Neural crest cell (in vitro differentiated cells): ENCODE results near the gene ZNF609. TPM values are rescaled to one million over a fixed set of nuclear protein-coding genes. Genes with fewer than 3 reads are reported as not detected.

Source experiments
- DNase-seq: peaks from one replicate; pipeline ENCODE4 v3.0.0; 2021; ENCODE audit warnings: low read depth, mixed read lengths, low spot score
- H3K27ac Mint-ChIP-seq: one replicate; pipeline ENCODE4 v1.8.0; 2021; ENCODE audit warnings: mild to moderate bottlenecking, mixed read lengths; ENCODE audit not compliant: unreplicated experiment
- H3K27me3 Mint-ChIP-seq: 2 replicates; pipeline ENCODE4 v1.8.0; 2021; ENCODE audit warnings: low read depth, mild to moderate bottlenecking, mixed read lengths
- H3K36me3 Mint-ChIP-seq: 2 replicates; pipeline ENCODE4 v1.8.0; 2021; ENCODE audit warnings: low read depth, mild to moderate bottlenecking, mixed read lengths
- H3K4me1 Mint-ChIP-seq: 2 replicates; pipeline ENCODE4 v1.8.0; 2021; ENCODE audit warnings: mixed read lengths
- H3K4me3 Mint-ChIP-seq: one replicate; pipeline ENCODE4 v1.8.0; 2021; ENCODE audit warnings: mild to moderate bottlenecking, mixed read lengths
- H3K9me3 Mint-ChIP-seq: 2 replicates; pipeline ENCODE4 v1.8.0; 2021; ENCODE audit warnings: mixed read lengths
- total RNA-seq: library from RNA; stranded (reverse); gene quantifications from 2 replicates; pipeline ENCODE4 v1.2.1, GENCODE V29; 2021
- TF ChIP-seq, protein P1 (sequence below): fragments of 200-600 bp; sonication (generic); conservative IDR thresholded peaks from 2 replicates; pipeline ENCODE4 v1.5.0; 2021; ENCODE audit warnings: antibody characterized with exemption, mild to moderate bottlenecking

Gene ZNF609
- total RNA-seq, 1 donor from 2014 or later, result 43.0 TPM

DNA sequence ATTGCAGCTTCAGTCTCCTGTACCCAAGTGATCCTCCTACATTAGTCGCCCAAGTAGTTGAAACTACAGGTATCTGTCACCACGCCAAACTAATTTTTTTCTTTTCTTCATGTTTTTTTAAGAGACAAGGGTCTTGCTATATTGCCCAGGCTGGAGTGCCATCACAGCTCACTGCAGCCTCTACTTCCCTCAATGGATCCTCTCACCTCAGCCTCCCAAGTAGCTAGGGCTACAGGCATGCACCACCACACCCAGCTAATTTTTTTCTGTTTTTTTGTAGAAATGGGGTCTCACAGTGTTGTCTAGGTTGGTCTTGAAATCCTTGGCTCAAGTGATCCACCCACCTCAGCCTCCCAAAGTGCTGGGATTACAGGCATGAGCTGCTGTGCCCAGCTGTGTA, 89.5 kb downstream of the ZNF609 start:
- no peak overlapping the region for H3K4me3 Mint-ChIP-seq
- no peak overlapping the region for H3K27ac Mint-ChIP-seq
- TF ChIP-seq, protein P1, sequence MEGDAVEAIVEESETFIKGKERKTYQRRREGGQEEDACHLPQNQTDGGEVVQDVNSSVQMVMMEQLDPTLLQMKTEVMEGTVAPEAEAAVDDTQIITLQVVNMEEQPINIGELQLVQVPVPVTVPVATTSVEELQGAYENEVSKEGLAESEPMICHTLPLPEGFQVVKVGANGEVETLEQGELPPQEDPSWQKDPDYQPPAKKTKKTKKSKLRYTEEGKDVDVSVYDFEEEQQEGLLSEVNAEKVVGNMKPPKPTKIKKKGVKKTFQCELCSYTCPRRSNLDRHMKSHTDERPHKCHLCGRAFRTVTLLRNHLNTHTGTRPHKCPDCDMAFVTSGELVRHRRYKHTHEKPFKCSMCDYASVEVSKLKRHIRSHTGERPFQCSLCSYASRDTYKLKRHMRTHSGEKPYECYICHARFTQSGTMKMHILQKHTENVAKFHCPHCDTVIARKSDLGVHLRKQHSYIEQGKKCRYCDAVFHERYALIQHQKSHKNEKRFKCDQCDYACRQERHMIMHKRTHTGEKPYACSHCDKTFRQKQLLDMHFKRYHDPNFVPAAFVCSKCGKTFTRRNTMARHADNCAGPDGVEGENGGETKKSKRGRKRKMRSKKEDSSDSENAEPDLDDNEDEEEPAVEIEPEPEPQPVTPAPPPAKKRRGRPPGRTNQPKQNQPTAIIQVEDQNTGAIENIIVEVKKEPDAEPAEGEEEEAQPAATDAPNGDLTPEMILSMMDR, result no peak
- H3K9me3 Mint-ChIP-seq, result no peaks in the 10 kb centered on the region
- H3K36me3 Mint-ChIP-seq, result peaks cover 4% of the 10 kb centered on the region
- no peaks in the 10 kb centered on the region for H3K27me3 Mint-ChIP-seq
- H3K4me1 Mint-ChIP-seq, result peaks cover 11% of the 10 kb centered on the region
- no peak for DNase-seq

DNA sequence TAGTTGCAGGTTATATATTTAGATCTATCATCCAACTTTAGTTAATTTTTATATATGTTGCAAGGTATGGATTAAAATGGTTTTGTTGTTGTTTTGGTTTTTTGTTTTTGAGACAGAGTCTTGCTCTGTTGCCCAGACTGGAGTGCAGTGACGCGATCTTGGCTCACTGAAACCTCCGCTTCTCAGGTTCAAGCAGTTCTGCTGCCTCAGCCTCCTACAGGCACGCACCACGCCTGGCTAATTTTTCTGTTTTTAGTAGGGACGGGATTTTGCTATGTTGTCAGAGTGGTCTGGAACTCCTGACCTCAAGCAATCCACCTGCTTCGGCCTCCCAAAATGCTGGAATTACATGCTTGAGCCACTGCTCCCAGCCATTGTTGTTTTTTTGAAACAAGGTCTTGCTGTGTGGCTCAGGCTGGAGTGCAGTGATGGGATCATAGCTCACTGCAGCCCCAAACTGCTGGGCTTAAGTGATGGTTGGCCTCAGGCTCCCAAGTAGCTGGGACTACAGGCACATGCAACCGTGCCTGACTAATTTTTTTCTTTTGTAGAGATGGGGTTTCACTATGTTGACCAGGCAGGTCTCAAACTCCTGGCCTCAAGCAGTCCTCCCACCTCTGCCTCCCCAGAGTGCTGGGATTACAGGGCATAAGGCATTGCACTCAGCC, 92.0 kb downstream of the ZNF609 start:
- H3K36me3 Mint-ChIP-seq, result peaks cover 2% of the 10 kb centered on the region
- no peak overlapping the region for H3K27ac Mint-ChIP-seq
- no peaks in the 10 kb centered on the region for H3K27me3 Mint-ChIP-seq
- TF ChIP-seq, protein P1, result no peak
- peaks cover 11% of the 10 kb centered on the region for H3K4me1 Mint-ChIP-seq
- H3K4me3 Mint-ChIP-seq, result no peak overlapping the region
- H3K9me3 Mint-ChIP-seq, result no peaks in the 10 kb centered on the region
- no peak for DNase-seq

DNA sequence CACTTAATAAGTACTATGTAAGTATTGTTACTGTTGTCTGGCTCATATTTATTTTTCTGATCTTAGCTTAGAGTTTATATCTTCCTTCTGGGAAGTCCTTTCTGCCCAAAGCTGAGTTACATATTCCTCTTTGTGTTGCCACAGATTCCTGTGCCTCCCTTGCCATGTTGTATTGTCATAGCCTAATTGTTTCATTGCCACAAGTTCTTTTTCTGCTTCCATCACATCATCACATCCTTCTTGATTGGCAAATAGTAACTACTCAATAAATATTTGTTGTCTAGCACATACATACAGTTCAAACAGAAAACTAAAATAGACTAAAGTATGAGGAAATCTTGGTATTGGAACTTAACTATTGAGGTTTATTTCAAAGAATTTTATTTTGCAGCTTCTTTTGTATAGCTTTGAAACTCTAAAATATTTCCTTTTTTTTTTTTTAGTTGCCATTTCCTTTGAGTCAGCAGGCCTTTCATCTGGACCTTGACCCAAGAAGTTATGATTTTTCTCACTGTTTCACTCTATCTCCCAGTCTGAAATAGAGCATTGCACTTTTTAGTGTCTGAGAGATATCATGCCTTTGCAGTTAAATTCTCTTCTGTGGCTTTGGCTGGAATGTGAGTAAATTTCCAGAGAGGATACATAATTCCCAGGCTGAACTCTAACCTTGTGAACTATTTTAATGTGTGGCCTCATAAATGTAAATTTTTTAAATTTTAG, 98.2 kb downstream of the ZNF609 start:
- Mint-ChIP-seq H3K27ac (no peak overlapping the region), H3K27me3 (no peaks in the 10 kb centered on the region), H3K36me3 (no peaks in the 10 kb centered on the region), H3K9me3 (no peaks in the 10 kb centered on the region), H3K4me1 (no peaks in the 10 kb centered on the region), H3K4me3 (no peak overlapping the region)
- no peak for DNase-seq
- TF ChIP-seq, protein P1, result no peak

DNA sequence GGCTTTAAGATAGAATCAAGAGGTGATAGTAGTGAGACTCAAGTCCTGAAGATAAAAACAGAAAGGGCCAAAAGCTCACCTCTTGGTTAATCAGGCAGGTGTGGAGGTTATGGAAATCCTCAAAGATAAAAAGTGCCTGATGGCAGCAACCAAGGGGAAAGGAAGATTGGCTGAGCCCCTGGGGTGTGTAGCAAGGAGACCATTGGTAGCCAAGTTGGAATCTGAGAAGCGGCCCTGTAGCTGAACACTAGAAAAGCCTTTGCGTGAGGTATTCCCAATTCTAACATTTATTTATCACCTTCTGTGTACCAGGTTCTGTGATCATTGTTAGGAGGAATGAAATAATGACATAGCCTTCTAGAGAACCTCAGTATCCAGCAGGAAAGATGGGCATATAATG, 98.9 kb downstream of the ZNF609 start:
- H3K27me3 Mint-ChIP-seq, result no peaks in the 10 kb centered on the region

DNA sequence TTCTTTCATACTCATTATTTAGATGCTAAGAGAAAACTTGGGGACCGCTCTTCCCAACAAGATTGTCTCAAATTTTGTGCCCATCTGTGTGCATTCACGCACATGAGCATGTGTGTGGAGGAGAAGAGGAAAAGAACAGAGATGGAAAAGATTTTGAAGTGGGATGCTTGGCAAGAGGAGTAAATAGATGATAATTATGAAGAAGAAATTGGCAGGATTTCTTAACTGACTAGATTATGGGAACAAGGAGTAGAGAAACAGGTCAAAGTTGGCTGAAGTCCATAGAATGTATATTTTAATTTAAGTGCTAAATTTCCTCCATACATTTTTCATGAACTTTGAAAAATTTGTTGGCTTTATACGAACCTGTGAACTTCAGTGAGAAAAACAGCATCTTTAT, 100.1 kb downstream of the ZNF609 start:
- Mint-ChIP-seq H3K36me3 (peaks cover 3% of the 10 kb centered on the region), H3K27ac (no peak overlapping the region), H3K27me3 (no peaks in the 10 kb centered on the region), H3K4me3 (no peak overlapping the region), H3K4me1 (no peaks in the 10 kb centered on the region), H3K9me3 (no peaks in the 10 kb centered on the region)
- no peak for DNase-seq
- TF ChIP-seq, protein P1, result no peak

More for the DNA sequence above, 98.9 kb downstream of the ZNF609 start:
- Mint-ChIP-seq H3K4me3 (no peak overlapping the region), H3K27ac (no peak overlapping the region), H3K36me3 (peaks cover 1% of the 10 kb centered on the region), H3K4me1 (no peaks in the 10 kb centered on the region), H3K9me3 (no peaks in the 10 kb centered on the region)
- TF ChIP-seq, protein P1, result no peak
- no peak for DNase-seq
